Neuronal stem cell (in vitro differentiated cells): ENCODE measurements around the gene KRR1.
"Not testable (repeated sequence)": the region's sequence is repeated elsewhere in the genome, so short reads cannot be mapped to it uniquely, and the experiment has no call there.

Experiments
- DNase-seq: peaks from one replicate; pipeline ENCODE4 v3.0.0-alpha.2; 2013; ENCODE audit warnings: low spot score
- H2AFZ ChIP-seq: one replicate; pipeline ENCODE4 v1.6.1; 2013; ENCODE audit warnings: mild to moderate bottlenecking, low read length, inconsistent platforms
- H2AK5ac ChIP-seq: 2 replicates; pipeline ENCODE4 v1.6.1; 2013; ENCODE audit warnings: low read depth, mild to moderate bottlenecking, inconsistent platforms, low read length, moderate library complexity, mixed read lengths
- H2BK120ac ChIP-seq: 2 replicates; pipeline ENCODE4 v1.6.1; 2013; ENCODE audit warnings: low read depth, mild to moderate bottlenecking, inconsistent platforms, low read length, moderate library complexity, mixed read lengths
- H2BK12ac ChIP-seq: one replicate; pipeline ENCODE4 v1.6.1; 2013; ENCODE audit warnings: low read length, inconsistent platforms
- H2BK15ac ChIP-seq: 2 replicates; pipeline ENCODE4 v1.6.1; 2013; ENCODE audit warnings: mild to moderate bottlenecking, low read length, inconsistent platforms, mixed read lengths
- H2BK5ac ChIP-seq: one replicate; pipeline ENCODE4 v1.6.1; 2013; ENCODE audit warnings: inconsistent platforms, mild to moderate bottlenecking, low read length, moderate library complexity
- H3K14ac ChIP-seq: one replicate; pipeline ENCODE4 v1.6.1; 2013; ENCODE audit warnings: low read length, inconsistent platforms
- H3K18ac ChIP-seq: 2 replicates; pipeline ENCODE4 v1.6.1; 2013; ENCODE audit warnings: low read length, inconsistent platforms
- H3K23ac ChIP-seq: 2 replicates; pipeline ENCODE4 v1.6.1; 2013; ENCODE audit warnings: low read depth, mild to moderate bottlenecking, mixed read lengths, low read length, inconsistent platforms; ENCODE audit not compliant: poor library complexity
- H3K27ac ChIP-seq: replicated peaks from 3 replicates; pipeline ENCODE4 v1.5.1; 2013; ENCODE audit warnings: low read length, inconsistent platforms
- H3K27me3 ChIP-seq, 3 experiments: 2 replicates each; pipeline ENCODE4 v1.6.1; 2013; ENCODE audit warnings: low read length in 3 of 3, mild to moderate bottlenecking in 2 of 3, inconsistent platforms in 1 of 3, low read depth in 1 of 3, mixed read lengths in 1 of 3, moderate library complexity in 1 of 3; ENCODE audit not compliant: control insufficient read depth in 3 of 3, insufficient read depth in 3 of 3
- H3K36me3 ChIP-seq, 2 donors: replicated peaks in 1 of 2; 2 replicates each; pipeline ENCODE4 v1.6.1; 2013; ENCODE audit warnings: low read length in 2 of 2; ENCODE audit not compliant: control insufficient read depth in 2 of 2, insufficient read depth in 2 of 2
- H3K4ac ChIP-seq: 2 replicates; pipeline ENCODE4 v1.6.1; 2013; ENCODE audit warnings: inconsistent platforms, mild to moderate bottlenecking, low read length, moderate library complexity
- H3K4me1 ChIP-seq, 2 donors: 1 replicate in 1 of 2; 2 replicates in 1 of 2; pipeline ENCODE4 v1.6.1; 2013; ENCODE audit warnings: low read length in 2 of 2, low read depth in 1 of 2; ENCODE audit not compliant: control insufficient read depth in 2 of 2, insufficient read depth in 1 of 2
- H3K4me2 ChIP-seq: one replicate; pipeline ENCODE4 v1.6.1; 2013; ENCODE audit warnings: mild to moderate bottlenecking, low read length, inconsistent platforms; ENCODE audit not compliant: insufficient read depth, poor library complexity, severe bottlenecking
- H3K4me3 ChIP-seq, 2 donors: 2 replicates each; pipeline ENCODE4 v1.5.1; 2013; ENCODE audit warnings: low read length in 2 of 2, mild to moderate bottlenecking in 2 of 2, inconsistent platforms in 1 of 2, moderate library complexity in 1 of 2
- H3K79me1 ChIP-seq: one replicate; pipeline ENCODE4 v1.6.1; 2013; ENCODE audit warnings: low read depth, mild to moderate bottlenecking, inconsistent platforms, low read length, moderate library complexity
- H3K9ac ChIP-seq: one replicate; pipeline ENCODE4 v1.6.1; 2013; ENCODE audit warnings: mild to moderate bottlenecking, low read depth, low read length, inconsistent platforms; ENCODE audit not compliant: poor library complexity
- H3K9me3 ChIP-seq, 2 donors: replicated peaks in 1 of 2; 2 replicates each; pipeline versions ENCODE3 to v1.6.1; 2013; ENCODE audit warnings: low read length in 2 of 2, mild to moderate bottlenecking in 2 of 2, inconsistent platforms in 1 of 2, low read depth in 1 of 2, mixed read lengths in 1 of 2, moderate library complexity in 1 of 2; ENCODE audit not compliant: control insufficient read depth in 2 of 2, insufficient read depth in 1 of 2
- H4K8ac ChIP-seq: one replicate; pipeline ENCODE4 v1.6.1; 2013; ENCODE audit warnings: low read depth, mild to moderate bottlenecking, inconsistent platforms, low read length, moderate library complexity
- H4K91ac ChIP-seq: one replicate; pipeline ENCODE4 v1.6.1; 2013; ENCODE audit warnings: low read length, low read depth, mild to moderate bottlenecking, inconsistent platforms; ENCODE audit not compliant: poor library complexity
- WGBS, 2 donors: extraction: QIAGEN DNeasy Blood & Tissue Kit; methylation state at CpG; one replicate each; pipeline ENCODE4 v1.1.7; 2013; ENCODE audit warnings: missing lambda C conversion rate in 2 of 2, mixed read lengths in 1 of 2; ENCODE audit not compliant: insufficient read length in 2 of 2, insufficient replicate concordance in 1 of 2; ENCODE audit errors: extremely low coverage in 2 of 2; 5-methylcytosine and 5-hydroxymethylcytosine counted together

Gene KRR1

GRCh38 chr12:75459755-75460154 lies 51.7 kb downstream of the KRR1 start:
- no peak overlapping the region for H2AK5ac ChIP-seq
- H3K4me2 ChIP-seq, result no peak overlapping the region
- no peak overlapping the region for H2BK120ac ChIP-seq
- no peak overlapping the region for H3K18ac ChIP-seq
- no peak overlapping the region for H2BK15ac ChIP-seq
- H4K91ac ChIP-seq, result no peak overlapping the region
- H3K36me3 ChIP-seq, result no peaks in the 10 kb centered on the region
- no peak overlapping the region for H2AFZ ChIP-seq
- WGBS, 2 donors, result no CpG with 5 or more reads among the region's 3 CpGs
- H2BK5ac ChIP-seq, result no peak overlapping the region
- H3K4me1 ChIP-seq, result no peaks in the 10 kb centered on the region
- no peak overlapping the region for H3K27ac ChIP-seq
- H2BK12ac ChIP-seq, result no peak overlapping the region
- H4K8ac ChIP-seq, result no peak overlapping the region
- no peaks in the 10 kb centered on the region for H3K79me1 ChIP-seq
- H3K14ac ChIP-seq, result no peak overlapping the region
- DNase-seq, result no peak
- H3K9ac ChIP-seq, result no peak overlapping the region
- peaks cover 0 to 2% of the 10 kb centered on the region in 2 donors for H3K9me3 ChIP-seq
- H3K27me3 ChIP-seq, result no peaks in the 10 kb centered on the region
- no peak overlapping the region for H3K4me3 ChIP-seq
- H3K23ac ChIP-seq, result no peak overlapping the region
- no peak overlapping the region for H3K4ac ChIP-seq

- not testable (repeated sequence) for H3K27me3 ChIP-seq, H2AK5ac ChIP-seq, H3K4ac ChIP-seq, H3K23ac ChIP-seq, H2BK15ac ChIP-seq, H3K4me2 ChIP-seq, H3K9ac ChIP-seq, H4K91ac ChIP-seq, H2AFZ ChIP-seq, H3K27ac ChIP-seq, H2BK5ac ChIP-seq, H3K4me3 ChIP-seq, H4K8ac ChIP-seq, H3K4me1 ChIP-seq, H2BK12ac ChIP-seq, H3K36me3 ChIP-seq, H3K79me1 ChIP-seq, H3K9me3 ChIP-seq, DNase-seq, H2BK120ac ChIP-seq, H3K18ac ChIP-seq, H3K14ac ChIP-seq
- no CpG with 5 or more reads among the region's 9 CpGs for WGBS, 2 donors
Measured at GRCh38 chr12:75457866-75458265, 53.5 kb downstream of the KRR1 start.

GRCh38 chr12:75457191-75457590 lies 54.2 kb downstream of the KRR1 start:
- Histone ChIP-seq H3K9ac (no peak overlapping the region), H3K14ac (no peak overlapping the region), H3K23ac (no peak overlapping the region), H2BK120ac (no peak overlapping the region), H3K18ac (no peak overlapping the region), H3K79me1 (no peaks in the 10 kb centered on the region), H4K91ac (no peak overlapping the region), H3K4me2 (no peak overlapping the region), H3K9me3 (peaks cover 0 to 2% of the 10 kb centered on the region in 2 donors), H2AFZ (no peak overlapping the region), H3K4me3 (no peak overlapping the region), H3K4ac (no peak overlapping the region), H2AK5ac (no peak overlapping the region), H3K27me3 (no peaks in the 10 kb centered on the region), H2BK12ac (no peak overlapping the region), H3K36me3 (no peaks in the 10 kb centered on the region), H3K27ac (no peak overlapping the region), H3K4me1 (no peaks in the 10 kb centered on the region), H2BK15ac (no peak overlapping the region), H2BK5ac (no peak overlapping the region), H4K8ac (no peak overlapping the region)
- WGBS, 2 donors, result no CpG with 5 or more reads among the region's 1 CpG
- DNase-seq, result no peak

GRCh38 chr12:75455839-75456238 lies 55.6 kb downstream of the KRR1 start:
- WGBS, 2 donors, result no CpG with 5 or more reads among the region's 5 CpGs
- H2BK5ac ChIP-seq, result no peak overlapping the region
- no peak overlapping the region for H4K8ac ChIP-seq
- no peak overlapping the region for H2BK12ac ChIP-seq
- no peaks in the 10 kb centered on the region for H3K27me3 ChIP-seq
- no peak overlapping the region for H3K4me3 ChIP-seq
- H3K18ac ChIP-seq, result no peak overlapping the region
- no peak overlapping the region for H3K4ac ChIP-seq
- no peaks in the 10 kb centered on the region for H3K36me3 ChIP-seq
- H3K4me1 ChIP-seq, result no peaks in the 10 kb centered on the region
- H2AK5ac ChIP-seq, result no peak overlapping the region
- H2BK15ac ChIP-seq, result no peak overlapping the region
- peak overlapping the region; percentile 3 for H2AFZ ChIP-seq
- H3K14ac ChIP-seq, result no peak overlapping the region
- H2BK120ac ChIP-seq, result no peak overlapping the region
- peaks cover 0 to 2% of the 10 kb centered on the region in 2 donors for H3K9me3 ChIP-seq
- H4K91ac ChIP-seq, result no peak overlapping the region
- no peak overlapping the region for H3K27ac ChIP-seq
- no peak overlapping the region for H3K23ac ChIP-seq
- no peaks in the 10 kb centered on the region for H3K79me1 ChIP-seq
- no peak overlapping the region for H3K9ac ChIP-seq
- no peak for DNase-seq
- H3K4me2 ChIP-seq, result no peak overlapping the region
